Stimulated activated CD4-positive, alpha-beta T cell treated with anti-CD3 and anti-CD28 coated beads, Interleukin-15, amount 100 ng/mL, for 24 hours (primary cell): ENCODE data around the gene PKHD1.
A peak's percentile ranks its signal among the peaks of the same experiment; 100 is the strongest.
"Not testable (repeated sequence)": the region's sequence is repeated elsewhere in the genome, so short reads cannot be mapped to it uniquely, and the experiment has no call there.

ENCODE experiments used
- DNase-seq: peaks from one replicate; pipeline ENCODE4 v3.0.0-alpha.2; 2020

PKHD1 gene

GRCh38 chr6:51986864-51987263 is 100.5 kb downstream of the PKHD1 start:
- DNase-seq = no peak

GRCh38 chr6:51983564-51983963 is 103.8 kb downstream of the PKHD1 start:
- DNase-seq = no peak

DNA sequence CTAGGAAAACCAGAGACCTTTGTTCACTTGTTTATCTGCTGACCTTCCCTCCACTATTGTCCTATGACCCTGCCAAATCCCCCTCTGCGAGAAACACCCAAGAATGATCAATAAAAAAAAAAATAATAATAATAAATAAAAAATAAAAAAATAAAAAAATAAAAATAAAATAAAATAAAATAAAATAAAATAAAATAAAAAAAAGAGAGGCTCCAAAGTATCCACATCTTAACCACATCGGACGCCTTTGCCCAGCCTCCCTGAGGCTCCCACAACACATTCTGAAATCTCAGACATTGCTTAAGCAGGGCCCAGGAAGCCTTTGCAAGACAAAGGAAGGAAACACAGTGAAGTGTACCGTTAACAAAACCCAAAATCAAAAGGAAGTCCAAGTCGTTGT is 104.7 kb downstream of the PKHD1 start:
- DNase-seq = not testable (repeated sequence)

DNA sequence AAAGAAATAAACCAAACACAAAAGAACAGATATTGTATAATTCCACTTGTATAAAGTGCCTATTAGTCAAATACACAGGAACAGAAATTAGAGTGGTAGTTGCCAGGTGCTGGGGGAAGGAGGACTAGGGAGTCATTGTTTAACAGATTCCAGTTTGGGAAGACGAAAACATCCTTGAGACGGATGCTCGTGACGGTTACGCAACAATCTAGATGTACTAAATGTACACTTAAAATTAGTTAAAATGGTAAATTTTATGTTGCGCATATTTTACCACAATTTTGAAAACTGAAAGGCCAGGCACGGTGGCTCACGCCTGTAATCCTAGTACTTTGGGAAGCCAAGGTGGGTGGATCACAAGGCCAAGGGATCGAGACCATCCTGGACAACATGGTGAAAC is 111.0 kb downstream of the PKHD1 start:
- no peak for DNase-seq

- DNase-seq = no peak
These were observed 114.8 kb downstream of the PKHD1 start for GRCh38 chr6:51972659-51973058.

DNA sequence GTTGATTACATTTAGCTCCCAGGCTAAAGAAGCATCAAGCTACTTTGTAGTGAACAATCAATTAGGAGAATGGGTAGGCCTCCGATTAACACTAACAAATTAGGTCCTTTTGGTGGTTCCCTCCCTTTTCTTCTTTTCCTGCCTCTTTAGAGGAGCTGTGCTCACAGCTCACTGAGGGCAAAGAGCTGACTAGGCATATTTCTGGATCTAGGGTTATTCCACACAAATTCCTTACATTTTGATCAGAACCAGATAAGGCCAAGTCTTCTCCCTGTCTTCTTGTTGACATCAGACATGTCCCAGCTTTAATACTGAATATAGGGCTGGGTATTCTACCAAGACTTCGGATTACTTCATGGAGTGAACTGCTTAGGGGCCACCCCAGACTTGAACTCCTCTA is 119.1 kb downstream of the PKHD1 start:
- DNase-seq = no peak

DNA sequence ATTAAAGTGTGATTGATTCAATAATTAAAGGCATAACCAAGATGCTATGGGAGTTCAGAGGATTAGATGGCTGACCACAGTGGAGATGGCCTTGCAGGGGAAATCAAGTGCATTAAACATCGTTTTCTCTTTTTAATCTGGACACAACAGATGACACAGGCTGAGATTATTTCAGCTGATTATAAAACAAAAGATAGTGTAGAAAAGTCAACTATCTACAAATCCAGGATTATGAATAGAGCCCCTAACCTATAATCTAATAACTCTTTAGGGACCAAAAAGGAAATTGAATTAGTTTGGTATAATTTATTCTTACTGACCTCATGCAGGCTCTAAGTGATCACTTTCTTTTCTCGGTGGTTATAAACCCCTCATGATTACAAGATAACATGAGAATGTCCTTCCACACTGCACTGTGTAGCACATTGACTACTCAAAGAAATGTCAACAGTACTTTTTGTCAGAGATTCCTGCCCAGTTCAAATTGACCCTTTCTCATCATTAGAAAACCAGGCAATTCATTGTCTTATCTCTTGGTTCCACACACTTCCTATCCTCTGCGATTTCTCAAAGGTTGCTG is 122.1 kb downstream of the PKHD1 start:
- DNase-seq = no peak

GRCh38 chr6:51963980-51964379 is 123.4 kb downstream of the PKHD1 start:
- DNase-seq = no peak

- no peak for DNase-seq
These were observed 125.1 kb downstream of the PKHD1 start for GRCh38 chr6:51962354-51962753.

GRCh38 chr6:51960419-51960818 is 127.0 kb downstream of the PKHD1 start:
- DNase-seq = no peak

DNA sequence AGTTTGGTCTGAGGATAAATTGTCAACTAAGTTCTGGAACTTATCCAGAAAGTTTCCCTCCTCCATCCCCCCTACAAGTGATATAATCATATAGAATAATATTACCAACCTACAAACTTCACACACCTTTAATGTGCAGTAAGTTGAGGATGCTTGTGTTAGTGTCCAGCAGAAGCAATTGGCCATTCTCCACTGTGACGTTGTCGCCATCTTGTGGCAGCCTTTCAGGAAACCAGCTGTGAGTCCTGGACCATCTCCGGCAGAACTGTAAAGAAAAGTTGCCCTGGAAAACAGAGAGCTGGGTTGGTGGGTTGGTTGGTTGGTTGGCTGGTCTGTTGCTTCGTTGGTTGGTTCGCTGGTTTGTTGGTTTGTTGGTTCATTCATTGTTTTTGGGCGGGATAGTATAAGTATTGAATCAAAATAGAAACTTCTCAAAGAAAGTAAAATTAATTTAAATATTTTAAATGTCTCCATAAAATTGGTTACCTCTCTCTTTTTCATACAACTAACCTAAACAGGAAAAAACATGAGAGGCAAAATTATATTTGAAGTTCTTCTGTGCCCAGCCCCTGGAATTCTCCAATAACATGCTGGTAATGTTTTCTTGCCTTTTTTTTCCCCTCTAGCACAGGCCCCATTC is 127.5 kb downstream of the PKHD1 start:
- peak; percentile 58 for DNase-seq

GRCh38 chr6:51954681-51955080 is 132.7 kb downstream of the PKHD1 start:
- DNase-seq = no peak

- DNase-seq = no peak
These were observed 134.2 kb downstream of the PKHD1 start for GRCh38 chr6:51953246-51953645.

DNA sequence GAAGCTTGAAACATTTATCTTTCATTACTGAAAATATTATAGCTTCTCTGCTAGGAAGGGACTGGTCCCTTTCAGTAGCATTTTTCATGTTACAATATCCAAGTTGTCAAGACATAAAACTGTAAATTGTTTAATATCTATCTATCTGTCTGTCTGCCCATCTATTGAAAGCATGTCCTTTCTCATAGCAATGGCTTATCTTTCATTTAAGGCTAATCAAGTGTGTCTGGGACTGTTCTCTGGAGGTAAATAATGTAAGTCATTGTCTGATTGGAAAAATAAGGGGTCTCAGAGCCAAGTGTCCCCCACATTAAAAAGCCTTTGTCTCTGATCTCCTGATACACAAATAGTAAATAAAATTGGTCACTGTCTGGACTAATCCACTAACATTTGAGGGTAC is 135.5 kb downstream of the PKHD1 start:
- no peak for DNase-seq

- no peak for DNase-seq
These were observed 137.9 kb downstream of the PKHD1 start for GRCh38 chr6:51949526-51949925.

- DNase-seq = not testable (repeated sequence)
These were observed 147.7 kb downstream of the PKHD1 start for GRCh38 chr6:51939695-51940094.

- DNase-seq = no peak
These were observed 150.7 kb downstream of the PKHD1 start for GRCh38 chr6:51936531-51937290.

- DNase-seq = no peak
These were observed 153.3 kb downstream of the PKHD1 start for GRCh38 chr6:51934098-51934497.

DNA sequence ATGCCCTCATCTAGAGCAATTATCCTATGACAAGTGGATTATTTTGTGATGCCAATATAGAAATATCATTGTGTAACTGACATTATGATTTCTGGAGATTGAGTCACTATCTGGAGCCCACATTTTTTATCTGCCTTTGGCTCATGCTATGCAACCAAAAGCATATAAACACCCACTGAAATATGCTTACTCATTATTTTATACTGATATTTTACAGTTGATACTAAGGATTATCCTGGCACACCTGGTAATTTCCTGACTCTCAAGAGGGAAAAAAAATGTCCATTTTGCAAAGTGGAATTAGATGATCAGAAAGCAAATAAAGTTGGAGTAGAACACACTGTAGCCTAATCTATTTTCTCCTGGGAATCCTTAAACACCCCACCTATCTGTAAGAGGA is 154.5 kb downstream of the PKHD1 start:
- no peak for DNase-seq

DNA sequence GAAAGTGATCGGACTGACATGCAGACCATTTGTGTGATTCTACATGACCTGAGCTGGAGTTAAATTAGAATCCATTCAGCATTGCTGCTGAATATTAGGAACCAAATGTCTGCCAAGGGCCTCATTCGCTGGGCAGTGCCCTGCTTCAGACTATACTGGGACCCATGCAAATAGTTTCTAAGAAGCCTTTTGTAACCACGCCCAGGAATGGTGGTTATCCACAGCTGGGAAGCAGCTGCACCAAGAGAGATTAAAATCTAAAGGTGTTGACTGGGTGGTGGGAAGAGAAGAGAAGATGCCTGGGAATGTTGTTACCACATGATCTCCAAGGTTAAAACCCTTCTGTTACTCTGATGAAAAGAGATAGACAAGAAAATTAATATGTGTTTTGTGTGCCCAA is 156.8 kb downstream of the PKHD1 start:
- no peak for DNase-seq

- DNase-seq = no peak
These were observed 157.4 kb downstream of the PKHD1 start for GRCh38 chr6:51929934-51930574.

DNA sequence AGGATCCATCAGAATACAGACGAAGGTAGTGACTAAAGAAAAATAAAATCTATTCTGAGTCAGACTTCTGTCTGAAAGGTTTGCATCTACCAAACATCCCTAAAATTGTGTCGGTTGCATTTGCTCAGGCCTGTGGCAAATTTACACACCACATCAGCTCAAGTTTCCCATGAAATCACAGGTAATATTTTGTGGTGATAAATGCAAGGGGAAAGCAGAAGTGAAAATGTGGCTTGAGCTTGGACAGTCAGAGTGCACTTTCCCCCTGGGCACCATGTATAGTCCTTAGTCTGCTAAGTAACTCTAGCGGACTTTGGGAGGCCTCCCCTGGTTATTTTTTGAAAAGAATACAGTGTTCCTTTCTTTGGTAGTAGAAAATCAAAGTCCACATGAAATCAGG is 159.1 kb downstream of the PKHD1 start:
- DNase-seq = no peak

DNA sequence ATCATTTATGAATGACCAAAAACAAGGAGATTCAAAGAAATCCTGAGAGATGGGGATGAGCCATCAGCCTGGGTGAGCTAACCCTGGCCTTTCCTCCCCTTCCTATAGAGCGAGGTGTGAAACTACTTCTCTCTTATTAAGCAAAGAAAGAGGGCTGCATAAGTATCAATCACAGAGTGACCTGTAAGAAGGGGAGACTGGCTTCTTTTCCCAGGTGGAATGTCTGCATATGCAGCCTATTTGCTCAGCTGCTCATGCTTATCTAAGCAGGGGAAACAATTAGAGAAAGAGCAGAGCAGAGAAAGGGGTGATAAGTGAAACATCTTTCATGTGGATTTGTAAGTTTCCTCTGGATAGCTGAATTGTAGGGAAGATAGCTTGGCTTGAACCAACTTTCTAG is 160.0 kb downstream of the PKHD1 start:
- DNase-seq = no peak

- no peak for DNase-seq
These were observed 161.3 kb downstream of the PKHD1 start for GRCh38 chr6:51926125-51926524.
